D341Med (cell line): ENCODE measurements around the gene PDE4C.
A peak's percentile ranks its signal among the peaks of the same experiment; 100 is the strongest.

Source experiments
- DNase-seq: peaks from one replicate; pipeline ENCODE4 v3.0.0; 2012; ENCODE audit warnings: low spot score

PDE4C gene

DNA sequence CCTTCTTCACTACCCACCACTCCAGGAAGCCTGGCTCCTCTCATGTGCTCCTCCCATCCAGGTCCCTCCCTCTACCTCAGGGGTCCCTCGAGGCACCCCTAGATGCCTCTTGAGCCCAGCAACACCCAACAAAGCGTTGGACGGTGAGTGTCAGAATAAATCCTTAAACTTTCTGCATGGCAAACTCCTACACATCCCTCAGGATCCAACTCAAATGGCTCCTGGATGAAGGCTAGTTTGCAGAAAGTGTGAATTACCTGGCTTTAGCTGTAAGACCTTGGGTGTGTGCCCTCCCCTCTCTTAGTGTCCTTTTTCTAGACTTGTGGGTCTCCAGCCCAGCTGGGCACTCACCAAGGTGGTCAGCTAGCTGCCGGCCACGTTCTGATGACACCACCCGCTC lies 27.9 kb downstream of the PDE4C start:
- DNase-seq, result no peak

DNA sequence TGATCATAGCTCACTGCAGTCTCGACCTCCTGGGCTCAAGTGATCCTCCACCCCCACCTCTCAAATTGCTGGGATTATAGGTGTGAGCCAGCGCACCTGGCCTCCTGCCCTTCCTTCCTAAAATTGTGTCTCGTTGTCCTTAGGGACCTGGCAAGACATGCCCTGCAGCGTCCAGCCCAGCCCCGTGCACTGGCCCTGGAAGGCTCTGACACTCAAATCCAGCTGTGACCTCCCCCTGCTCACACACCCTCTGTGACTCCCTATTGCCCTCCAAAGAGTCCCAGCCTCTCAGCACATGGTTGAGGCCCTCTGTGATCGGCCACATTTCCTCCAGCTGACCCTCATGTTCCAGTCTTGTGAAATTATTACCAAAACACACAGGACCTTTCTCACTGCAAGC lies 28.3 kb downstream of the PDE4C start:
- no peak for DNase-seq

DNA sequence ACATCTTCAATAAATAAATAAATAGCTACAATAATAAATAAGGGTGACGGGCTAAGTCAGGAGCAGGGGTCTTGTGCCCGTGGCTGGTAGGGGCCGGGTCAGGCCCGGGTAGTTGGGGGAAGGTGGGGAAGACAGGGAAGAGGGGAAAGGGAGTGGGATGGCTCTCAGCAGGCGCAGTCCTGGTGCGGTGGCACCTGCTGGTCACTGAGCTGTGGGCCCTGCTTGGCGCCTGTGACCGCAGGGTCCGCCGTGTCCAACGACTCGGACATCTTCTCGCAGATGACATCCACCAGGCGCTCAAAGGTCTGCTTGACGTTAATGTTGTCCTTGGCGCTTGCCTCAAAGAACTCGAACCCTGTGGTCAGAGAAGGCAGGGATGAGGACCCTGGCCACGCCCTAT lies 28.9 kb downstream of the PDE4C start:
- no peak for DNase-seq

DNA sequence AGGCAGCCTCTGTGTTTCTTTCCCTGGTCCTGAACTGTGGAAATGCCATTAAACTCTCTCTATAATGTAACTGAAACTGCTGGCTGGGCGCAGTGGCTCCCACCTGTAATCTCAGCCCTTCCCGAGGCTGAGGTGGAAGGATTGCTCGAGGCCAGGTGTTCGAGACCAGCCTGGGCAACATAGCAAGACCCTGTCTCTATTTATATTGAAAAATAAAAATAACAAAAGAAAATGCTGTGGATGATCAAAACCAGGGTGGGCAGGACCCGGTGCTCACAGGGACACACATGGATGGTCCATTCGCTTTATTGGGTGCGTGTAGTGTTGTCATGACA lies 29.8 kb downstream of the PDE4C start:
- no peak for DNase-seq

DNA sequence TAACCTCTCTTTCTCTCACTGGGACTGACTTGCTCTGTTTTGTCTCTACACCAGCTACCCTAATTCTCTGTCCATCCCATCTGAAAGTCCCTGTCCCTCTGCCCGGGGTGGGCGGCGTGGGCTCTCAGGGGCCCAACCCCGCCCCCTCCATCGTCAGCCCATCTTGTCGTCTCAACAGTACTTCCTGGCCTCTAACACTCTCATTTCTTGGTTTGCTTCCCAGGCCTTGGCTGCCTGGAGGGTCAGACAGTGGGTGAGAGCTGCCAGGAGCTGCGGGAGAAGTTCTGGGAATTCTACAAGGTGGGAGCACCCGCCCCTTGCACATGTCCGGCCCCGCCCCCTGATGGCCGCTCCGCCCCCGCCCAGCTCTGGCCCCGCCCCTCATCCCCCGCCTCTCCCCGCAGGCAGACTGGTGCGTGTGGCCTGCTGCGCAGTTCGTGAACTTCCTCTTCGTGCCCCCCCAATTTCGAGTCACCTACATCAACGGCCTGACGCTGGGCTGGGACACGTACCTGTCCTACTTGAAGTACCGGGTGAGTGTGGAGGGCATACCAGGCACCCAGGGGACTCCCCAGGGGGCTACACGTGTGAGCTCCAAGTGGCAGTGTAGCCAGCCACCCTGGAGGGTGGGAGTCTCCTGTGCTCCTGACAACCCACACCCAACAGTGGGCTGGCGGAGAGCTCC lies 31.5 kb downstream of the PDE4C start:
- DNase-seq, result peak; percentile 85

DNA sequence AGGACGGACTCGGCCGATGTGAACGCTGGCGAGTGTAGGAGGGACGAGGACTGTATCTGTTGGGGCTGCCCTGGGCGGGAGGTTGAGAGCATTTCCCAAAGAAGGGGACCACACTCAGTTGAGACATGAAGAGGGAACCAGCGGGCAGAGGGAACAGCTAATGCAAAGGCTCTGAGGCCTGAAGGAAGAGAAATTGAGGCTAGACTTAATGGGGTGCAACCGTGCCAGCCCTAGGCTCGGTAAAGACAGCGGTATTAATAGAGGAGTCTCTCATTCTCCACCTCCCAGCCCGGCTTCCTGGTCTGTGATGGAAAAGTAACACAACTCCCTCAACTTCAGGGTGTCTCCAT lies 32.1 kb downstream of the PDE4C start:
- no peak for DNase-seq

DNA sequence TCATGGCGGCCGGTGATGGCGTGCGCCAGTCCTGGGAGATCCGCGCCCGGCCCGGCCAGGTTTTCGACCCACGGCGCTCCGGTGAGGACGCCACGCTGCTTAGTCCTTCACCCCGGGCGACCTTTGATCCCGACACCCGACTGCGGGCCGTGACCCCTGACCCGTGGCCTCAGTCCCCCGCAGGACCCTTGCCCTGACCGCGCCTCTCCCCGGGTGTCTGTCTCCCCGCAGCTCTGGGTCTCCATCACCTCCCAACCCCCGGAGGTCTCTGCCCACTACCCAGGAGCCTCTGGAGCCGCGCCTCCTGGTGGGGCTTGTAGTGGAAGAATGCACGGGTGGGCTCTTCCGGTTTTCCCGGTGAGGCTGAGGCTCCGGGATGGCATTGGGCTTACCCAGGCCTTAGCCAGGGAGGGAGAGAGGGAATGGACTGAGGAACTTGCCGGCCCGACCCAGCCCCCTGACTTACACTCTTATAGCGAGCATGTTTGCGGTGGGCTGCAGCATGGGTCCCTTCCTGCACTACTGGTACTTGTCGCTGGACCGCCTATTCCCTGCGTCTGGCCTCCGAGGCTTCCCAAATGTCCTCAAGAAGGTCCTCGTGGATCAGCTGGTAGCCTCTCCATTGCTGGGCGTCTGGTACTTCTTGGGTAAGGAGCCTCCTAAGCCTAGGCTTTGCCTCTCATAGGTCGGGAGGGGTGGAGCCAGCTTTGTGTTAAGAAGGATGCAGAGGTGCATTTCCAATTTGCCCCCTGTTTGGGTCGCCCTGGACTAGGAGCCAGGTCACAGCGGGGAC lies 32.7 kb downstream of the PDE4C start:
- DNase-seq, result no peak

DNA sequence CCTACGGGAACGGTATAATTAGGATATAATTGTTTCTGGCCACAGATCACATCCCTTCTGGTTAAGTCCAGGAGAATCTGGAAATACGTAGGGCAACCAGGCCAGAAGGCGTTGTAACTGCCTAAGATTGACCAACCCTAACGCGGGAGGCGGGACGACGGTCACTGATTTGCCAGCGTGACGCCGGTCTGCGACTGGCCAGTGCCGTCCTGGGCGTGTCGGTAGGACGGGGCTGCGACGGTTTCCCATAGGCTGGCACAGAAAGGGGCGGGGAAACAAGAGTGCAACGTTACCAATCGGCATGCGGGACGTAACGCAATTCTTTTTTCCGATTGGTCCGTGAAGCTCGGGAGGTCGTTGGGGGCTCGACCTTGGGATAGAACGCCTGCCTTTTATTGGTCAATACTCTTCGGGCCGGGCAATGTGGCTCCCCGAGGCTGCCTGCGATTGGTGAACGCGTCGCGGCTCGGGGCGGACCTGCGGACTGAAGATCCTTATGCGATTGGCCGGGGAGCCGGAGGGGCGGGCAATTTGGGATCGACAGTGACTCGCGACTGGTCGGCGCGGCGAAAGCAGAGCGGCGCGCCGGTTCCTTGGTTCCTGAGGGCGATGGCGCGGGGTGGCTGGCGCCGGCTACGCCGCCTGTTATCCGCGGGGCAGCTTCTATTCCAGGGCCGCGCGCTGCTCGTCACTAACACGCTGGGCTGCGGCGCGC lies 33.4 kb downstream of the PDE4C start, which contains the start of gene MPV17L2:
Gene MPV17L2, plus strand, starts transcription at position 546 of the 715 bp plus-strand sequence. Its CDS starts 64 bp downstream, at position 610.
- DNase-seq, result peak; percentile 96

DNA sequence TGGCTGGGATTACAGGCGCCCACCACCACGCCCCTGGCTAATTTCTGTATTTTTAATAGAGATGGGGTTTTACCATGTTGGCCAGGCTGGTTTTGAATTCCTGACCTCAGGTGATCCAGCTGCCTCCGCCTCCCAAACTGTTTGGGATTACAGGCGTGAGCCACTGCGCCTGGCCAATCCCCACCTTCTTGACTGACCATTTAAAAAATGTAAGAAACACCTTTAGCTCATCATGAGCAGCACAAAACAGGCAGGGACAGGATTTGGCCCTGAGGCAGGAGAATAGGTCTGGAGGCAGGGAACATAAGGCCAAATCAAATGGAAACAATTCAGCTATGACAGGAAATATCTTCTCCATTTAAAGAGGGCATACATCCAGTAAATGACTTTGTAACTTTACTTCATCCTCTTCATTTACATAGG lies 34.6 kb downstream of the PDE4C start:
- DNase-seq, result no peak

DNA sequence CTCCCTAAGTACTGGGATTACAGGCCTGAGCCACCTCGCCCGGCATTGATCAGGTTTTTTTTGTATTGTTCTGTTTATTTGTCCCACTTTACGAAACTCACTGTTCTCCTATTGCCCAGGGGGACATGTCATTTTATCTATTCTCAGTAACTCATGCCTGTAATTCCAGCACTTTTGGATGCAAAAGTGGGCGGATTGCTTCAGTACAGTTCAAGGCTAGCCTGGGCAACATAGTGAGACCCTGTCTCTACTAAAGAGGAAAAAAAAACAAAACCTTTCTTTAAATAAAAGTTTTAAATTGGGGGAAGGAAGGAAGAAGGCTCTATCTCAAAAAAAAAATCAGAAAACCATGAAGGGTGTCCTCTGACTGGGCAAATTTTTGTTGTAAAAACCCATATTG lies 36.0 kb downstream of the PDE4C start:
- DNase-seq, result no peak

DNA sequence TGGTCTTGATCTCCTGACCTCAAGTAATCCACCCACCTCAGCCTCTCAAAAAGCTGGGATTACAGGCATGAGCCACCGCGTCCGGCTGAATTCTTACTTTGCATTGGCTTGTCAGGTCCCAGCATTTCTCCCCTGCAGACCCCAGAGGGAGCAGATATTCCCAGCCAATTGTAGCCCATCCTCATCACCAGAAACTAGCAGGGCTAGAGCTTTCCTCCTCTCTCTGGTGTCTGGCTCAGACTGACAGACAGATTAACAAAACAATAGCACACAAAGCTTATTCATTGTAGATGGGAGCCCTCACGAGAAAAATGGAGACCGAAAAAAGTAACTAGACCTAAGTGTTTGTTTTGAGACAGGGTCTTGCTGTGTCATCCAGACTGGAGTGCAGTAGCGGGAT lies 40.7 kb downstream of the PDE4C start:
- no peak for DNase-seq

DNA sequence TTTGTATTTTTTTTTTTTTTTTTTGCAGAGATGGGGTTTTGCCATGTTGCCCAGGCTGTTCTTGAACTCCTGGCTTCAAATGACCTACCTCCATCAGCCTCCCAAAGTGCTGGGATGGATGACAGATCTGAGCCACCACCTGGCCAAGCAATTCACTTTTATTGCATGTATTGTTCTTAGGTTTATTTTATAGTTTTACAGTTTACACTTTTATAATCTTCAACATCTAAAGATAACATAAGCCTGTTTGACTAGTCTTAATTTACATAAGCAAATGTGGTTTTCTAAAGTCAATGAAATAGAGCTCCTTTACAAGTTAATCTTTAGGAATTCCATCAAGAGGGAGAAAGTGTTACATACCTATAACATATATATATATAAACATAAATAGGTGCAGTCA lies 42.7 kb downstream of the PDE4C start:
- no peak for DNase-seq

DNA sequence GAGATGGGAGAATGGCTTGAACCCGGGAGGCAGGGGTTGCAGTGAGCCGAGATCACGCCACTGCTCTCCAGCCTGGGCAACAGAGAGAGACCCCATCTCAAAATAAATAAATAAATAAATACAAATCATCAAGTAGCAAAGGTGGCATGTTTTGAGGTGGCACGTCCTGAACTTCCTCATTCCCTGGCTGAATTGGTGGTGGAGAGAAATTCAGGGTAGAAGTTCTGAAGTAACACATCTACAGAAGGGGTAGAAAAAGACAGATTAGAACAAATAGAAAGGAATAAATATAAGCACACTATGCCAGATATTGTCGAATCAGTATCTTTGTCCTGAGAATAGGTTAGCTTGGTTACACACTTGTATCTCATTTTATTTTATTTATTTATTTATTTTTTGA lies 46.3 kb downstream of the PDE4C start:
- no peak for DNase-seq

DNA sequence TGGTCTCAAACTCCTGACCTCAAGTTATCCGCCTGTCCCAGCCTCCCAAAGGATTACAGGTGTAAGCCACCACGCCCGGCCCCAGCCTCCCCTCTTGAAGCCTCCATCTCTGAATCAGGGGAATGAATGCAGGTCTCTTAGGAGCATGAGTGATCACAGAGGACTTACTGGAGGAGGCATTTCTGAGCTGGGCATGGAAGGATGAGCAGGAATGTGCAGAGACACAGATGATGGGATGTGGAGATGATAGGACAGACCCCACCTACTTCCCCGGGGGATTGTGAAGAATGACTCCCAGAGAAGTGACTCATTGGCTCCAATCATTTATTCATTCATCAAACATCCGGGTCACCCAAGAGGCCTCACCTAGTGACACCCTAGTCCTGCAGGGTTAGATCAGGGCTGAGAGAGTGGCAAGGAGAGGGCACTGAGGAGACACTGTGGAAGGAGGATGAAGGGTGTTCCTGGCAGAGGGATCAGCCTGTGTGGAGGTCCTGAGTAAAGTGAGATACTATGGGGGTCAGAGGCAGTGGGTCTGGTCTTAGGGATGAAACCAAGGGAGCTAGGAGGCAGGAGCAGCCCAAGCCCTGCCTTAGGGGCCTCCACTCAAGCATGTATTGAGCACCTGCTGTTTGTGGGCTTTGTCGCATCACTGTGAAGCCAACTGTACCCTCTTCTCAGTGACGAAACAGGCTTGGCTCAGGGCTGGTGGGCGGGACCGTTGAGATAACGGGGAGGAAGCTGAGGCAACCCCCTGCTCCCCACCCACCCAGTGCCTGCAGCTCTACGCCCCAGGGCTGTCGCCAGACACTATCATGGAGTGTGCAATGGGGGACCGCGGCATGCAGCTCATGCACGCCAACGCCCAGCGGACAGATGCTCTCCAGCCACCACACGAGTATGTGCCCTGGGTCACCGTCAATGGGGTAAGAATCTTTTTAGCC lies 49.6 kb downstream of the PDE4C start:
- no peak for DNase-seq

DNA sequence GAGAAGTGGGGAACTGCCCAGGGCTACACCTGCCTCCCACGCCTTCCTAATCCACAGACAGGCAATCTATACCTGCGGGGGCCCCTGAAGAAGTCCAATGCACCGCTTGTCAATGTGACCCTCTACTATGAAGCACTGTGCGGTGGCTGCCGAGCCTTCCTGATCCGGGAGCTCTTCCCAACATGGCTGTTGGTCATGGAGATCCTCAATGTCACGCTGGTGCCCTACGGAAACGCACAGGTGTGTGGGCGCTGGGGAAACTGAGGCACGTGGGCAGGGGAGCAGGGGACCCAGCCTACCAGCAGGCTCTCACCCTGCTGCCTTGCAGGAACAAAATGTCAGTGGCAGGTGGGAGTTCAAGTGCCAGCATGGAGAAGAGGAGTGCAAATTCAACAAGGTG lies 51.3 kb downstream of the PDE4C start:
- no peak for DNase-seq
